NK-92 treated with Interleukin-12 subunit alpha and Interleukin-12 subunit beta, amount 100 ng/mL, for 24 hours (cell line): ENCODE data around the gene CA9.

Experiments used
- DNase-seq: peaks from one replicate; lab custom pipeline; 2025; lab: John Stamatoyannopoulos, UW

The CA9 gene

GRCh38 chr9:35717132-35717870 lies 43.6 kb downstream of the CA9 start:
- DNase-seq = no peak

- DNase-seq = no peak
Observed at GRCh38 chr9:35718721-35719511, 45.2 kb downstream of the CA9 start.

GRCh38 chr9:35719546-35719945 lies 45.8 kb downstream of the CA9 start:
- DNase-seq = no peak

- DNase-seq = no peak
Observed at GRCh38 chr9:35723426-35723825, 49.7 kb downstream of the CA9 start.

- DNase-seq = no peak
Observed at GRCh38 chr9:35723908-35724307, 50.2 kb downstream of the CA9 start.

- no peak for DNase-seq
Observed at GRCh38 chr9:35725362-35725761, 51.6 kb downstream of the CA9 start.

GRCh38 chr9:35726931-35727330 lies 53.2 kb downstream of the CA9 start:
- DNase-seq = peak; percentile 14

GRCh38 chr9:35727676-35728040 lies 53.9 kb downstream of the CA9 start:
- no peak for DNase-seq

GRCh38 chr9:35728041-35728971 lies 54.6 kb downstream of the CA9 start:
- DNase-seq = peak; percentile 71

- no peak for DNase-seq
Observed at GRCh38 chr9:35729101-35729500, 55.4 kb downstream of the CA9 start.

GRCh38 chr9:35729700-35730485 lies 56.2 kb downstream of the CA9 start:
- DNase-seq = peak; percentile 28

- no peak for DNase-seq
Observed at GRCh38 chr9:35730486-35730854, 56.7 kb downstream of the CA9 start.
